Astrocyte (in vitro differentiated cells and primary cell): ENCODE measurements around the gene ZBTB1. TPM values are rescaled to one million over a fixed set of nuclear protein-coding genes. Genes with fewer than 3 reads are reported as not detected.

Experiments used
- DNase-seq: peaks from one replicate; pipeline ENCODE4 v3.0.0-alpha.2; 2010; ENCODE audit warnings: low read depth
- FAIRE-seq: peaks from 2 replicates; lab custom pipeline; 2011; peaks lifted over from hg19 to GRCh38; lab: Jason Lieb, UNC
- H2AFZ ChIP-seq: 2 replicates; pipeline ENCODE4 v1.6.0; 2012; ENCODE audit warnings: low read depth, low read length, inconsistent platforms
- H3K27ac ChIP-seq: 2 replicates; pipeline ENCODE4 v1.5.1; 2011; ENCODE audit warnings: low read depth, low read length, inconsistent platforms
- H3K27me3 ChIP-seq: 2 replicates; pipeline ENCODE4 v1.6.0; 2011; ENCODE audit warnings: low read length, inconsistent platforms; ENCODE audit not compliant: insufficient read depth
- H3K36me3 ChIP-seq: 2 replicates; pipeline ENCODE4 v1.5.1; 2011; ENCODE audit warnings: low read length, inconsistent platforms; ENCODE audit not compliant: insufficient read depth
- H3K4me1 ChIP-seq: 2 replicates; pipeline ENCODE4 v1.5.1; 2011; ENCODE audit warnings: low read length, inconsistent platforms; ENCODE audit not compliant: insufficient read depth
- H3K4me2 ChIP-seq: 2 replicates; pipeline ENCODE4 v1.6.0; 2012; ENCODE audit warnings: low read length, inconsistent platforms
- H3K4me3 ChIP-seq: 2 replicates; pipeline ENCODE4 v1.5.1; 2011; ENCODE audit warnings: low read depth, mild to moderate bottlenecking, low read length, inconsistent platforms; ENCODE audit not compliant: insufficient read depth
- H3K79me2 ChIP-seq: 2 replicates; pipeline ENCODE4 v1.6.0; 2012; ENCODE audit warnings: mild to moderate bottlenecking, low read length, inconsistent platforms; ENCODE audit not compliant: insufficient read depth
- H3K9ac ChIP-seq: 2 replicates; pipeline ENCODE4 v1.6.0; 2012; ENCODE audit warnings: mild to moderate bottlenecking, low read length, inconsistent platforms
- H3K9me3 ChIP-seq: 2 replicates; pipeline ENCODE4 v1.5.1; 2012; ENCODE audit warnings: low read depth, mild to moderate bottlenecking, low read length, inconsistent platforms; ENCODE audit not compliant: insufficient read depth
- H4K20me1 ChIP-seq: 2 replicates; pipeline ENCODE4 v1.6.0; 2012; ENCODE audit warnings: low read length, inconsistent platforms; ENCODE audit not compliant: insufficient read depth
- H3K27ac Mint-ChIP-seq: one replicate; pipeline ENCODE4 v1.8.0; 2021; ENCODE audit warnings: mild to moderate bottlenecking, mixed read lengths; ENCODE audit not compliant: unreplicated experiment
- H3K27me3 Mint-ChIP-seq: one replicate; pipeline ENCODE4 v1.8.0; 2021; ENCODE audit warnings: low read depth, mixed read lengths; ENCODE audit not compliant: unreplicated experiment
- H3K36me3 Mint-ChIP-seq: one replicate; pipeline ENCODE4 v1.8.0; 2021; ENCODE audit warnings: low read depth, mixed read lengths; ENCODE audit not compliant: unreplicated experiment
- H3K4me1 Mint-ChIP-seq: one replicate; pipeline ENCODE4 v1.8.0; 2021; ENCODE audit warnings: low read depth, mixed read lengths; ENCODE audit not compliant: unreplicated experiment
- H3K4me3 Mint-ChIP-seq: one replicate; pipeline ENCODE4 v1.8.0; 2021; ENCODE audit warnings: mild to moderate bottlenecking, moderate library complexity, mixed read lengths; ENCODE audit not compliant: unreplicated experiment
- H3K9me3 Mint-ChIP-seq: one replicate; pipeline ENCODE4 v1.8.0; 2021; ENCODE audit warnings: mild to moderate bottlenecking, mixed read lengths; ENCODE audit not compliant: unreplicated experiment
- CTCF ChIP-seq: IDR thresholded peaks from 2 replicates; pipeline ENCODE4 v1.5.1; 2011; ENCODE audit warnings: low read depth, mild to moderate bottlenecking, inconsistent platforms, low read length, moderate library complexity; ENCODE audit not compliant: insufficient read depth
- EZH2 ChIP-seq: IDR thresholded peaks from 2 replicates; pipeline ENCODE4 v1.6.1; 2012; ENCODE audit warnings: mild to moderate bottlenecking, low read length, inconsistent platforms; ENCODE audit not compliant: insufficient read depth
- total RNA-seq: library from RNA; stranded (reverse); gene quantifications from 2 replicates; pipeline ENCODE4 v1.2.1, GENCODE V29; 2021

The ZBTB1 gene
- total RNA-seq, 1 donor from 2014 or later: 43.0 TPM

GRCh38 chr14:64464651-64465050, 39.9 kb upstream of the ZBTB1 start:
- peak overlapping the region; percentile 81 for H2AFZ ChIP-seq
- no peaks in the 10 kb centered on the region for H3K4me1 ChIP-seq
- peak overlapping the region; percentile 81 for H3K9ac ChIP-seq
- TF ChIP-seq CTCF (no peak), EZH2 (no peak)
- no peaks in the 10 kb centered on the region for H4K20me1 ChIP-seq
- FAIRE-seq: no peak
- no peaks in the 10 kb centered on the region for H3K9me3 Mint-ChIP-seq
- H3K79me2 ChIP-seq: no peaks in the 10 kb centered on the region
- no peaks in the 10 kb centered on the region for H3K9me3 ChIP-seq
- H3K4me1 Mint-ChIP-seq: peaks cover 9% of the 10 kb centered on the region
- H3K27me3 ChIP-seq: no peaks in the 10 kb centered on the region
- DNase-seq: no peak
- H3K36me3 Mint-ChIP-seq: peaks cover 5% of the 10 kb centered on the region
- no peaks in the 10 kb centered on the region for H3K27me3 Mint-ChIP-seq
- no peak overlapping the region for H3K27ac Mint-ChIP-seq
- H3K4me2 ChIP-seq: peak overlapping the region; percentile 92
- no peaks in the 10 kb centered on the region for H3K36me3 ChIP-seq
- H3K4me3 Mint-ChIP-seq: peak overlapping the region; percentile 89
- H3K27ac ChIP-seq: no peak overlapping the region
- peak overlapping the region; percentile 83 for H3K4me3 ChIP-seq

GRCh38 chr14:64465191-64465822, 39.3 kb upstream of the ZBTB1 start, which contains the start of gene AKAP5:
AKAP5 (plus strand) TSS chr14:64465499; CDS start chr14:64468395, 2,896 bp downstream.
- no peaks in the 10 kb centered on the region for H3K4me1 ChIP-seq
- peak within 1 kb of the TSS; percentile 81 for H3K9ac ChIP-seq
- FAIRE-seq (no peak), DNase-seq (peak; percentile 32)
- no peaks in the 10 kb centered on the region for H3K79me2 ChIP-seq
- no peak within 1 kb of the TSS for H3K27ac ChIP-seq
- H3K4me3 Mint-ChIP-seq: peak within 1 kb of the TSS; percentile 95
- no peaks in the 10 kb centered on the region for H3K36me3 ChIP-seq
- H2AFZ ChIP-seq: peak within 1 kb of the TSS; percentile 81
- peak within 1 kb of the TSS; percentile 83 for H3K4me3 ChIP-seq
- H3K36me3 Mint-ChIP-seq: peaks cover 5% of the 10 kb centered on the region
- no peaks in the 10 kb centered on the region for H3K27me3 Mint-ChIP-seq
- H3K9me3 Mint-ChIP-seq: no peaks in the 10 kb centered on the region
- H3K27me3 ChIP-seq: no peaks in the 10 kb centered on the region
- no peaks in the 10 kb centered on the region for H3K9me3 ChIP-seq
- H3K4me1 Mint-ChIP-seq: peaks cover 9% of the 10 kb centered on the region
- TF ChIP-seq CTCF (no peak), EZH2 (no peak)
- no peaks in the 10 kb centered on the region for H4K20me1 ChIP-seq
- peak within 1 kb of the TSS; percentile 92 for H3K4me2 ChIP-seq
- H3K27ac Mint-ChIP-seq: peak within 1 kb of the TSS; percentile 78
